Measurements from ENCODE around the gene ALDH1L1.

DNA sequence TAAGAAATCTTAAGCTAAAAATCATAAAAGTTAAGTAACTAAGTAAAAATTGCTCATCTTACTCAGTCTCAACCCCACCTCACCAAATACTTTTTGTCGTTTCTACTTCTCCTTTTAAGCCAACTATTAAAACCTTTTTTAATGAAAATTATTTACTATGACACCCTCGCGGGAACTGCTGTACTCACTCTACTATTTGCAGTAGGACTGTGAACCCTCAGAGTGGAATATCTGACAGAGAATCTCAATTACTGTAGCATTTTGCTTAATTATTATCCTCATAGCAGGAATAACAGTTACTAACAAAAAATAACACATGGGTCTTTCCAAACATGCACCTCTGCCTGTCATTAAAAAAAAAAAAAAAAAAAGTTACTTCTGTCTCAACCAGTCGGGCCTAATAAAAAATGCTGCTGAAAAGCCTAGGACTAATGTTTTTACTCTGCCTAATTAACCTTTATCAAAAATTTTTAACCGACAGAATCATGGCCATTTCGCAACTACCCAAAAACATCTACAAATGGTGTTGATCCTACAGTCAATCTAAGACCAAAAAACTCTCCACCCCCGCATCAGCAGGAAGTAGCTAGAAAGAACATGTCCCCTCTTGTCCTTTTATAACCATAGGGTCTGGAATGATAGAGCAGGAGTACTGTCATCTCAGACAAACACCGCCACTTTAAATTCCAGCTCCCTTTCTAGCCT lies 10.2 kb downstream of the ALDH1L1 start:
- TF ChIP-seq POLR2AphosphoS5 (IDR thresholded peaks at IDR 0.05; ENCODE audit: low read depth, low read length): no peak
- TF ChIP-seq, protein P1, sequence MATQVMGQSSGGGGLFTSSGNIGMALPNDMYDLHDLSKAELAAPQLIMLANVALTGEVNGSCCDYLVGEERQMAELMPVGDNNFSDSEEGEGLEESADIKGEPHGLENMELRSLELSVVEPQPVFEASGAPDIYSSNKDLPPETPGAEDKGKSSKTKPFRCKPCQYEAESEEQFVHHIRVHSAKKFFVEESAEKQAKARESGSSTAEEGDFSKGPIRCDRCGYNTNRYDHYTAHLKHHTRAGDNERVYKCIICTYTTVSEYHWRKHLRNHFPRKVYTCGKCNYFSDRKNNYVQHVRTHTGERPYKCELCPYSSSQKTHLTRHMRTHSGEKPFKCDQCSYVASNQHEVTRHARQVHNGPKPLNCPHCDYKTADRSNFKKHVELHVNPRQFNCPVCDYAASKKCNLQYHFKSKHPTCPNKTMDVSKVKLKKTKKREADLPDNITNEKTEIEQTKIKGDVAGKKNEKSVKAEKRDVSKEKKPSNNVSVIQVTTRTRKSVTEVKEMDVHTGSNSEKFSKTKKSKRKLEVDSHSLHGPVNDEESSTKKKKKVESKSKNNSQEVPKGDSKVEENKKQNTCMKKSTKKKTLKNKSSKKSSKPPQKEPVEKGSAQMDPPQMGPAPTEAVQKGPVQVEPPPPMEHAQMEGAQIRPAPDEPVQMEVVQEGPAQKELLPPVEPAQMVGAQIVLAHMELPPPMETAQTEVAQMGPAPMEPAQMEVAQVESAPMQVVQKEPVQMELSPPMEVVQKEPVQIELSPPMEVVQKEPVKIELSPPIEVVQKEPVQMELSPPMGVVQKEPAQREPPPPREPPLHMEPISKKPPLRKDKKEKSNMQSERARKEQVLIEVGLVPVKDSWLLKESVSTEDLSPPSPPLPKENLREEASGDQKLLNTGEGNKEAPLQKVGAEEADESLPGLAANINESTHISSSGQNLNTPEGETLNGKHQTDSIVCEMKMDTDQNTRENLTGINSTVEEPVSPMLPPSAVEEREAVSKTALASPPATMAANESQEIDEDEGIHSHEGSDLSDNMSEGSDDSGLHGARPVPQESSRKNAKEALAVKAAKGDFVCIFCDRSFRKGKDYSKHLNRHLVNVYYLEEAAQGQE (IDR thresholded peaks at IDR 0.05; ENCODE audit: insufficient read depth in 1 of 2, low read depth in 2 of 2, low read length in 2 of 2): no peak
- TF ChIP-seq SIN3A (IDR thresholded peaks at IDR 0.05; ENCODE audit: borderline replicate concordance, insufficient read depth, low read length): no peak
- TF ChIP-seq TAF1 (IDR thresholded peaks at IDR 0.05; ENCODE audit: borderline replicate concordance, insufficient read depth, low read length): no peak

Data from PFSK-1 (cell line).